HG03097 (cell line): Measurements from ENCODE around the gene PRKCG.

Source experiments
- ATAC-seq: cut with Tn5 transposase; IDR thresholded peaks from one replicate; pipeline ENCODE4 v1.9.1; 2021; ENCODE audit not compliant: unreplicated experiment, low FRiP score

PRKCG gene

DNA sequence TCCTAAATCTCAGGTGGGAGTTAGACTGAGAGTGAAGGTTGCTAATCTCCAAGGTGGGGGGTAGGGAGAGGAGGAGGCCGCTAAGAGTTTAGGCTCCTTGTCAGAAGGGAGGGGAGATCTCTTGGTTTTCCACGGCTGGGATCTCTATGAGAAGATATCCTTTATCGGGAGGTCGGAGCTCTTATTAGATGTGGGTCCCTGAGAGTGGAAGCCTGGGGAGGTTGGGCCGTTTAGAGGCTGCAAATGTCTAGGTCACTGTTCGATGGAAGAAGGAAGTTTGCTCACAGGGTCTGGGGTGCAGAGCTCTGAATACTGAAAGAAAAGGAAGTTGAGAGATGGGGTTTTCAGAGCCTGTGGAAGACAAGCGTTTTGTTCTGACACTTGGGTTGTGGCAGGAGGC, 10.5 kb upstream of the PRKCG start:
- no peak for ATAC-seq

DNA sequence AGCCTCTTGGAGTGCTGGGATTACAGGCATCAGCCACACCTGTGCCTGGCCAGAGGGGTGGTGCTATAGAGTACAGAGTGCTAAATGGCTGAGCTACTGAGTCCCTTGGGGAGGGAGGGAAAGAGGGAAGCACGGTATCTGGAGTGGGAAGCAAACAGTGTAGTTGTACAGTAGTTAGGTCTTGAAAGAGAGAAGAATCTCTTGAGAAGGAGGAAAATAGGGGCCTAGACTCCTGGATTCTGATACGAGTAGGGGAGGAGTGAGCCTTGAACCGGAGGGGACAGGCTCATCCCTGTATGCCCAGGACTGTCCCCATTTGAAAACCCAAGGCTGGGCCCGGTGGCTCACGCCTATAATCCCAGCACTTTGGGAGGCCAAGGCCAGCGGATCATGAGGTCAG, 9.2 kb upstream of the PRKCG start:
- no peak for ATAC-seq

- ATAC-seq = no peak
Measured at GRCh38 chr19:53873773-53874605, 8.0 kb upstream of the PRKCG start.

- ATAC-seq = no peak
Measured at GRCh38 chr19:53874606-53874990, 7.4 kb upstream of the PRKCG start.

DNA sequence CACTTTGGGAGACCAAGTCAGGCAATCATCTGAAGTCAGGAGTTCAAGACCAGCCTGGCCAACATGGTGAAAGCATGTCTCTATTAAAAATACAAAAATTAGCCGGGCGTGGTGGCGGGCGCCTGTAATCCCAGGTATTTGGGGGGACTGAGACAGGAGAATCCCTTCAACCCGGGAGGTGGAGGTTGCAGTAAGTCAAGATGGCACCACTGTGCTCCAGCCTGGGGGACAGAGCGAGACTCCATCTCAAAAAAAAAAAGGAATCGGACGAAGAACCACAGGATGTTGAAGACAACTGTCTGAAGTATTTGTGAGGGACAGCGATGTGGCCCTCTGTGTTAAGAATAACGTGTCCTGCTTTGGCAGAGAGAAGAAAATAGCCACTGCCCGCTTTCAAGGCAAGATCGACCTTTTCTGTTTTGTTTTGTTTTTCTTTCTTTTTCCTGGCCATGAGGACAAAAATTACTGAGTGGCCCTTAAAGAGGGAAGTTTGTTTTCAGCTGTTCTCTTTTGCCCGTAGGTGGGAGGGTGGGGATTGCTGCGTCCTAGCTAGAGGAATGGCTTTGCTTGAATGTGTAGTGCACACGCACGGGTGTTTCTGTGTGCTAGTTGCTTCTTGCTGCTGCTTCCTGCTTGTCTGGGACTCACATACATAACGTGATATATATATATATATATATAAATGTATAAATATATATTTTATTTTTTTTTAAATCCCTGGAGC, 6.2 kb upstream of the PRKCG start:
- ATAC-seq = no peak

DNA sequence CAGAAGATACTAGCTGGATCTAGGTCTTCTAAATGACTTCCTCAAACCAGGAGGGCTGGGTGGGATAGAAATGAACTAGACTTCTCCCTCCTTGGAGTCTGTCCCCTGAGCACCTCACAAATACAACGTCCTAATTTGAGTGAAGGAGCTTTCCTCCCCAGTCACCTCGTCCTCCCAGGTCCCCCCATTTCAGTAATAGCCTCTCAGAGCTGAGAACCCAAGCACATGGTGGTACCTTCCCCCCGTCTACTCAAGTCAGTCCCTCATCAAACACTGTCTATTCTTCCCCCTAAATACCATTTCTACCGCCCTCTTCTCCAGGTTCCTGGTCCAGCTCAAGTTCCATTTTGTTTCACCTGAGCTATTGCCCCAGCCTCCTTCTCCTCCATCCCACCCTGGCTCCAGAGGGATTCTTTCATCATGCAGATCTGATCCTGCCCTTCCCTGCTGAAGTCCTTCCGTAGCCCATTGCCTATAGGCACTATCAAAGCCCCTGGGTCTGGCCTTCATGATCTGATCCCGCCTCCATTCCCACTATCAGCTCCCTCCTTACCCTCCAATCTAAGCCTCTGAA, 5.3 kb upstream of the PRKCG start:
- no peak for ATAC-seq

DNA sequence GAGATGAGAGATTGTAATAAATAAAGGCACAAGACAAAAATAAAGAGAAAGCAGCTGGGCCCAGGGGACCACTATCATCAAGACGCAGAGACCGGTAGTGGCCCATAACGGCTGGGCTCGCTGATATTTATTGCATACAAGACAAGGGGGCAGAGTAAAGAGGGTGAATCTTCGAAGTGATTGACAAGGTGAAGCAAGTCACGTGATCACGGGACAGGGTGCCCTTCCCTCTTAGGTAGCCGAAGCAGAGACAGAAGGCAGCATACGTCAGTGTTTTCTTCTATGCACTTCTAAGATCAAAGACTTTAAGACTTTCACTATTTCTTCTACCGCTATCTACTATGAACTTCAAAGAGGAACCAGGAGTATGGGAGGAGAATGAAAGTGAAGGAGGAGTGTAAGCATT, 4.6 kb upstream of the PRKCG start:
- no peak for ATAC-seq

DNA sequence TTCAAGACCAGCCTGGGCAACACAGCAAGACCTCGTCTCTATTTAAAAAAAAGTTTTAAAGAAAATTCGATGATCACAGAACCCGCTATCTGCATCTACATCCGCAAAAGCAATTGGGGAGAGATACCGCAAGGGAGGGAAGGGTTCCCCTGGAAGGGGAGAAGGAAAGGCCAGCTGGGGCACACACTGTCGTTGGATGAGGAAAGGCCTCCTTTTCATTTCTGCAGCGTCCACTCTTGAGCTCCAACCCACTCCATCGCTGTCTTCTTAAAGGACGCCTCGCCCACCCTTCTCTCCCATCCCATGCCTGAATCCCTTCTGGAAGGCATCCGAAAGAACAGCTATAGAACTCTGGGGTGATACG, 3.2 kb upstream of the PRKCG start:
- ATAC-seq = no peak

DNA sequence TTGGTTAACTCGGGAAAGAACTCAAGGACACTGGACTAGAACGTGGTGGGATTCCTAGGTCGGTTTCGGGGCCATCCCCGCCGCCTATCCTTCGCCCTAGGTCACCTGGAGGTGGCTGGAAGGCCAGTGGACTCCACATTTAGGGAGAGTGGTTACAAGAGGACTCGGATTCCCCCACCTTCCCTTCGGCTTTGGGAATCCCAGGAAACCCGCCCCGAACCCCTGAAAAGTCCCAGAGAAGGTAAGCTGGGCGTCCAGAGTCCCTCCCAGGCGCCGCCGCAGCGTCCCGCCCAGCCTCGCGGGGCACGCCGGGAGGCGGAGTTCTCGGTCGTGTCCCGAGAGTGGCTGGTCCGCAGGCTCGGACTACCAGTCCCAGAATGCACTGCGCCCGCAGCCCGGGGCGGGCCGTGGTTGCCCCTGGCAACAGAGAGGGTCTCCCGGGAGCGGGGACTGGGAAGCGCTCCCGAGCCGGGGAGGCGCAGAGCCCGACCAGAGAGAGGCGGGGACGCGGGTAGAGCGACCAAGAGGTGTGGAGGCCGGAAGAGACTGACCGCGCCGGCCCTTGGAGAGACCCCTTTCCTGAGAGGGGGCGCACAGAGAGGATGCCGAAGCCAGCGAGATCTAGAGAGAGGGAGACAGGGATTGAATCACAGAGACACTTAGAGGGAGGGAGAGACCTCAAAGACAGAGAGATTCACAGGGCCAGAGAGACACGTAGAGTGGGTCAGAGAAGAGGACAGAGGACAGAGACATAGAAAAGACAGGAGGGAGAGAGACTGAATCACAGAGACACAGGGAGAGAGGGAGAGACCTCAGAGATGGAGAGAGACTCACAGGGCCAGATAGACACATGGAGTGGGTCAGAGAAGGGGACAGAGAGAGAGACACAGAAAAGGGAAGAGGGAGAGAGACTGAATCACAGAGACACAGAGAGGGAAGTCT, 2.6 kb upstream of the PRKCG start:
- peak; percentile 87 for ATAC-seq

DNA sequence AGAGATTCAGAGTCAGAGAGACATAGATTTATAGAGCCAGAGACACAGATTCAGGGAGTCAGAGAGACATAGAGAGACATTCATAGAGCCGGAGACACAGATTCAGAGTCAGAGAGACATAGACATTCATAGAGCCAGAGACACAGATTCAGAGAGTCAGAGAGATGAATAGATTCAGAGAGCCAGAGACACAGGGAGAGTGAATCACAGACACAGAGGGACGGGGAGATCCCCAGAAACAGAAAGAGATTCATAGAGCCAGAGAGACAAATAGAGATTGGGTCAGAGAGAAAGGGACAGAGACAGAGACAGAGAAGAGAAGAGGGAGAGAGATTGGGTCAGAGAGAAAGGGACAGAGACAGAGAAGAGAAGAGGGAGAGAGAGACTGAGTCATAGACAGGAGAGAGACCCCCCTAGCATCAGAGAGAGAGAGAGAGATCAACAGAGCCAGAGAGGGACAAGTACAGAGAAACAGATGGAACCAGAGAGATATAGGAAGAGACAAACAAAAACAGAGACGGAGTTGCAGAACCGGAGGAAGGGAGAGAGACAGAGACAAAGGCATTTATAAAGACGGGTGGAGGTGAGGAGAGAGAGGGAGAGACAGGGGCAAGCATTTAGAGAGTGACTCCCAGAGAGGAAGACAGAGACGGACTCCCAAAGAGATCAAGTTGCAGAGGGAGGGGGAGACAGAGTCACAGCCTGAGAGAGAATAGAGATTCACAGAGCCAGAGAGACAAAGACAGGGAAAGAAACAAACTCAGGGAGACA, 1.1 kb upstream of the PRKCG start:
- ATAC-seq = no peak

GRCh38 chr19:53882391-53883050, 524 bp downstream of the PRKCG start:
- ATAC-seq = no peak

- ATAC-seq = no peak
Measured at GRCh38 chr19:53883231-53883661, 1.2 kb downstream of the PRKCG start.

DNA sequence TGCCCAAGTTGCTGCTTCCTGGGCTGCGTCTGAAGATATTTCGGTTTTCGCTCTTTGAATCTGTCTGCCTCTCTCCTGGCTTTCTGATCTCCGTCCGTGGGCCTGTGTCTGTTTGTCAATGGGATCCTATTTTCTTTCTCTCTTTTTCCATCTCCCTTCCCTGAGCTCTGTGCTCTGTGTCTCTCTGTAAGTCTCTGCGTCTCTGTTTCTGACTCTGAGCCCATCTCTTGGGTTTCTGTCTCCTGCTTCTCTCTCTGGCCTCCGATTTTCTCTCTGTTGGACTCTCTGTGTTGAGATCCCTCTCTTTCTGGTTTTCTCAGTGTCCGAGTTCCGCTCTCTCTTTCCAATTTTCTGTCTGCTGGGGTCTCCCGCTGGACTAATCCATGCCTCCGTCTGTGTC, 1.7 kb downstream of the PRKCG start:
- no peak for ATAC-seq

- ATAC-seq = no peak
Measured at GRCh38 chr19:53884256-53884655, 2.3 kb downstream of the PRKCG start.

GRCh38 chr19:53885036-53885435, 3.0 kb downstream of the PRKCG start:
- no peak for ATAC-seq

DNA sequence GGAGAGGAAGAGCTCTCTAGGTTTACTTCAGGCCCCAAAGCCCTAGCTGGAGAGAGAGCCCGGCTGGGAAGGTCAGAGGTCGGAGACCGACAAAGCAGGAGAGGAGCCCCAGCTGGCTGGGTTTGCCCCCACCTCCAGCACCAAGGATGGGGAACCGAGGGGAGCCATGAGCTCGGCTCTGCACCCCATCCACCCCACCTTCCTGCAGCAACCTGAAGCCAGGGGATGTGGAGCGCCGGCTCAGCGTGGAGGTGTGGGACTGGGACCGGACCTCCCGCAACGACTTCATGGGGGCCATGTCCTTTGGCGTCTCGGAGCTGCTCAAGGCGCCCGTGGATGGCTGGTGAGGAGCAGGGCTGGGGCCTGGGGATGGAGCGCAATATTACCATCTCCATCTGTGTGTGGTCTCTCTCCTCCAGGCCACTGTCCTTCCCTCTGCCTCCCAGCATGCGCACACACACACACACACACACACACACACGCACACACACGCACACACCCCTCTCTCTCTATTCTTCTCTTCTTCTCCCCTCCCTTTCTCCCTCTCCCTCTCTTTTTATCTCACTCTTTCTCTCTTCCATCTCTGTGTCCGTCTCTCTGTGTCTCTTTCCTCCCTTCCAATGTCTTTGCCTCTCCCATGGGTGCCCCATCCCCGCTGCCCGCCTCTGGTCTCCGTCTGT, 10.4 kb downstream of the PRKCG start:
- no peak for ATAC-seq

DNA sequence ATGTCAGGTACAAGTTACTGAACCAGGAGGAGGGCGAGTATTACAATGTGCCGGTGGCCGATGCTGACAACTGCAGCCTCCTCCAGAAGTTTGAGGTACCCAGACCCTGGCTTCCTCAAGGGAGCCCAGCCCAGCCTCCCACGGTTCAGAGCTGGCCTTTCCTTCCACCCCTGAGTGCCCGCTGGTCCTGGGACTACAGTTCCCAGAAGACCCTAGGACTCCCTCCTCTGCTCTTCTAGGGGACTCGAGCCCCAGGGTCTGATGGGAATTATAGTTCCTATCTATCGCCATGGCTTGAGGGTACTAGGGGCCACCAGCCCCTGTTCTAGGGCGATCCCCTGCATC, 11.0 kb downstream of the PRKCG start:
- no peak for ATAC-seq

DNA sequence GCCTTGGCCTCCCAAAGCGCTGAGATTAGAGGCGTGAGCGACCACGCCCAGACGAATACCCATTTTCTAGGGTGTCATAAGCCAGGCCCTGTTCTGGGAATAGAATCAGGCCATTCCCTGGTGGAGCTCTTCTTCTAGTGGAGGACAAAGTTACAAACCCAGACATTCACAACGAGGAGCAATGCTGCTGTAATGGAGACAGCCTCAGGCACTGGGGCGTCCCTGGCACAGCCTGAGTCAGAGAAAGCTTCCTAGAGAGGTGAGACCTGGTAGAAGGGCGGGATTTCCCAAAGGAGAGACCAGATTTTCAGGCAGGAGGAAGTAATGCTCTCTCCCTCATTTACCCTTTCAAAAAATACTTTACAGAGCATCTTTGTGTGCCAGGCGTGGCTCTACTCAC, 12.7 kb downstream of the PRKCG start:
- ATAC-seq = no peak

DNA sequence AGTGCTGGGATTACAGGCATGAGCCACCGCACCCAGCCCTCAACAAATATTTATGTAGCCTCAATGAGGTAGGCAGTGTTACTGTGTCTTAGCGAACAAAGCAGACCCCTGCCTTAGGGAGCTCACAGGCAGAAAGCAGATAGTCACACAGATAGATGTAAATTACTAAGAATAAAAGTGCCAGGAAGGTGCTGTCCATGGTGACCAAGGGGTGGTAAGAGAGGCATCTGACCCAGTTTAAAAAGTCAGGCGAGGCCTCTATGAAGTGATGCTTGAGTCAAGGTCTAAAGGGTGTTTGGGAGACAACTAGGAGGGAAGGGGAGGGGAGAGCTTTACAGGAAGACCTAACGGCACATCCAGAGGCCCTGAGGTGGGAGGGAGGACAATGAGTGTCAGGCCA, 14.7 kb downstream of the PRKCG start:
- ATAC-seq = no peak
